Cerebellar cortex (tissue), 1 donor: ENCODE measurements around the gene EFCAB6.
A peak's percentile ranks its signal among the peaks of the same experiment; 100 is the strongest.

Experiments used
- DNase-seq: peaks from one replicate; pipeline ENCODE4 v3.0.0-alpha.2; 2015; ENCODE audit warnings: low spot score

EFCAB6 gene

GRCh38 chr22:43812149-43812842 is at the start of gene EFCAB6:
Gene EFCAB6 (minus strand): TSS chr22:43812305. CDS start chr22:43782318, 29,987 bp downstream.
- peak; percentile 95 for DNase-seq

GRCh38 chr22:43861529-43861928 is 49.4 kb upstream of the EFCAB6 start:
- DNase-seq: no peak

- peak; percentile 25 for DNase-seq
Observed at GRCh38 chr22:43860831-43861230, 48.7 kb upstream of the EFCAB6 start.

GRCh38 chr22:43860126-43860525 is 48.0 kb upstream of the EFCAB6 start:
- no peak for DNase-seq

GRCh38 chr22:43859621-43860020 is 47.5 kb upstream of the EFCAB6 start:
- no peak for DNase-seq

GRCh38 chr22:43859176-43859575 is 47.1 kb upstream of the EFCAB6 start:
- no peak for DNase-seq

- DNase-seq: no peak
Observed at GRCh38 chr22:43858156-43858895, 46.2 kb upstream of the EFCAB6 start.

GRCh38 chr22:43857367-43857766 is 45.3 kb upstream of the EFCAB6 start:
- DNase-seq: no peak

GRCh38 chr22:43855431-43855830 is 43.3 kb upstream of the EFCAB6 start:
- no peak for DNase-seq

GRCh38 chr22:43854786-43855271 is 42.7 kb upstream of the EFCAB6 start:
- DNase-seq: no peak

- DNase-seq: no peak
Observed at GRCh38 chr22:43854121-43854785, 42.1 kb upstream of the EFCAB6 start.

- DNase-seq: no peak
Observed at GRCh38 chr22:43853328-43853931, 41.3 kb upstream of the EFCAB6 start.

GRCh38 chr22:43852573-43853327 is 40.6 kb upstream of the EFCAB6 start:
- DNase-seq: no peak

- no peak for DNase-seq
Observed at GRCh38 chr22:43851979-43852307, 39.8 kb upstream of the EFCAB6 start.

- no peak for DNase-seq
Observed at GRCh38 chr22:43851058-43851978, 39.2 kb upstream of the EFCAB6 start.

- DNase-seq: no peak
Observed at GRCh38 chr22:43850529-43850928, 38.4 kb upstream of the EFCAB6 start.

GRCh38 chr22:43849731-43850130 is 37.6 kb upstream of the EFCAB6 start:
- DNase-seq: no peak

GRCh38 chr22:43848366-43849171 is 36.5 kb upstream of the EFCAB6 start:
- DNase-seq: no peak

GRCh38 chr22:43847376-43848289 is 35.5 kb upstream of the EFCAB6 start:
- DNase-seq: no peak
